GM21367 (cell line): ENCODE data around the gene CYP27C1.

Experiments
- ATAC-seq: cut with Tn5 transposase; IDR thresholded peaks from one replicate; pipeline ENCODE4 v1.9.1; 2021; ENCODE audit not compliant: unreplicated experiment

Gene CYP27C1

GRCh38 chr2:127193164-127193966 lies 26.7 kb downstream of the CYP27C1 start:
- no peak for ATAC-seq

DNA sequence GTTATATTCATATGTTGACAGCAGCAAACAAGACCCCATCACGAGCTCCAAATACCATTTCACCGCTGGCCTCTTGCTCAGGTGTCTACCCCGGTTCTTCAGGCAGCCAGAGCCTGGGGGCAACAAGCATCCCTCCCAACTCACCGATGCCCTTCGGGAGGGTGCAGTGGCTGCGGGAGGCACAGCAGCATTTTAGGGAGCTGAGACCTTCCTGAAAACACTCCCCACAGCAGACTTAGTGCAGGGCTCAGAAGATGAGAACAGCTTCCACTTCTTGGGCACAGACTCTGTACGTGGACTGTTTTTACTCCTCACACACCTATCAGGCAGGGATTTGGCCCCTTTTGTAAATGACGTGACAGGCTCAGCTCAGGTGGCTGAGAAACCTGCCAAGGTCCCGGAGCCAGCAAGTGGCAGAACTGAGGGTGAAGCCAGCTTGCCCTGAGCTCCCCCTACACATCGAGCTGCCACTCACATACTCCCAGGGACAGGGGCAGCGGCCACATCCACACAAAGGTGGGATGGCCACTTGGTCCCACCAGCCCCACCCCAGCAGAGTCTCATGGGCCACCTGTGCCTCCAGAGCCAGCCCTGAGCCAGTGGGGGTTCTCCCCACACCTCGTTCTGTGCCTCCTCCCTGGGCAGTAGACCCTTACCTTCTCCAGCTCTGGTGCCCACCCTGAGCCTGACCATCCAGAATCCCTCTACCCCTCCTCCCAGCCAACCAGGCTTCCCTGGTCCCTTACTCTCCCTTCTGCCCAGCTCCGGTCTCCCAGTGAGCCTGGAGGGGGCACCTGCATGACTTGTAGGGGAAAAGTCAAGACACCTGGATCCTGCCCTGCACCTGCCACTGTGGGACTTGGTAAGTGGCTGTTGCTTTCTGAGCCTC lies 28.5 kb downstream of the CYP27C1 start:
- no peak for ATAC-seq

DNA sequence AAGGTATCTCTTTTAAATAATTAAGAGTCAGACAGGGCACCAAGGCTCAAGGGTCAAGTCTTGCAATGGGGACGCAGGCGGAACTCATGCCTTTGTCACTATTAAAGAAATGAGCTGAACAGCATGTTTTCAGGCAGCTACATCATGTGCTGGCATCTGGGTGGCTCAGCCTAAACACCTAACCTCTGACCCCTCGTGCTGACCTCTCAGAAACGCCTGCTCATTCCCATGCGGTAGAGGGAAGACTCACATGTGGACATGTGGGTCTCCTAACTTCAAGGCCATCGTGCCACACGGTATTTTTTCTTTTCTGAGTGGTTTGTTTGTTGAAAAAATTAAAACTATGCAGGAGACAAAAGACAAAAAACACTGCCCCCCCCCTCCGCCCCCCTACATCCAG lies 31.3 kb downstream of the CYP27C1 start:
- ATAC-seq, result no peak

GRCh38 chr2:127187831-127188230 lies 32.3 kb downstream of the CYP27C1 start:
- ATAC-seq, result no peak

DNA sequence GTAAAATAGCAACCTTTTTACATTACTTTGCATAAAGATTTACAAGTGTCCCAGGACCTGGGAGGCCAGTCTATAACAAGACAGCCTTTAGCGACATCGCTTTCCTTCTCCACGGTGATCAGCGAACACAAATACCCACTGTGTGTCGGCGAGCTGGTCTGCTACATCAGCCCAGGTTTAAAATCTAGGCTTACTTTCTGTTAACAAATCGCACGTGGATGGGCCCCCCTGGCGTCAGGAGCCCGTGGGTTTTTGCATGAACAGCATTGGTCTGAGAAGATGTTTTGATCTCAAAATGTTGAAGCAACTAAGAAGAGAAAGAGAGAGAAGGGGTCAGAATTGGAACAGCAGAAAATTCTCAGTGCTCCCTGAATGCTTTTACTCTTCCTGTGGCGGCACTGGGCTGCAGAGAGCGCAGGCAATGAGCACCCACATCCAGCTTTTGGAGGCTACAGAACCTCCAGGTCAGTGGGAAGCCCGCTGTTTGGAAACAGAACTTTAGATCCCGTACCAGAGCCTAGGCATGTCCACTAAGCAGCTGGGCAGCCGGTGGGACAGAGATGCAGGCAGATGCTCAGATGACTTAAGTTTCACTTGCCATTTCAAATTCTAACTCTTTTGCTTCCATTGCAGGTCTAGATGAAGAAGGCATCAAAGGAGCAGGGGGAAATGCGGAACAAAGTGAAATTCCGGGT lies 32.9 kb downstream of the CYP27C1 start:
- ATAC-seq, result no peak

DNA sequence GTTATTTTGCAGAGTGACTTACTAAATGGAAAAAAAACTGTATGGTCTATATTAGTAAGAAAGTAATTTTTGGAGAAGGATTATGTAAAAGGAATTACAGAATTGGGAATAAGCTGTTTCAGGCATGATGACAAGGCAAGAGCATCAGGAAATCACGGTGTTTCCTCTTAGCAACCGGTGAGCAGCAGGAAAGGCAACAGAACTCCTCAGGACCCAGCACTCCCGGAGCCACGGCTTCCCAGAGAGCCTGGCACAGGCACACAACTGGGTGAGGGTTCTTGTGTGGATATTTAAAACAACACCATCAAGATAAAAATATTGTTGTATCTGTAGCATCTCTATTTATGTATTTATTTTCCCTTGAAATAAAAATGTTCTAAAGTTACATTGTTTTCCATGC lies 34.4 kb downstream of the CYP27C1 start:
- ATAC-seq, result no peak

DNA sequence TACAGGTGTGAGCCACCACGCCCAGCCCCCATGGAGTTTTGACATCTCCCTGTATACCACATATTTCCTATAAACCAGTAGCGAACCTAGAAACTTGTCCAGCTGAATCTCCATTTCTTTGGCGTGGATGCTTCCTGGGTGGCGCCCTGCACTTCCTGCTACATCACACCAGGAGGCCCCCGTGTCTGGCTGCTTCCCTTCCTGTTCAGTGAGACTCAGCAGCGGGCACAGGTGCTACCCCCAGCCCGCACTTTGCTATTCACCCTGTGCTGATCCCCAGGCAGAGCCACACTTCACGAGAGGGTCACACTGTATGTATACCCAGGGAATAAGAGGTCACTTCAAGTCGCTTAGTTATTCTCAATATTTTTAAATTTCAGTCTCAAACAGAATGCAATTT lies 35.0 kb downstream of the CYP27C1 start:
- ATAC-seq, result no peak

DNA sequence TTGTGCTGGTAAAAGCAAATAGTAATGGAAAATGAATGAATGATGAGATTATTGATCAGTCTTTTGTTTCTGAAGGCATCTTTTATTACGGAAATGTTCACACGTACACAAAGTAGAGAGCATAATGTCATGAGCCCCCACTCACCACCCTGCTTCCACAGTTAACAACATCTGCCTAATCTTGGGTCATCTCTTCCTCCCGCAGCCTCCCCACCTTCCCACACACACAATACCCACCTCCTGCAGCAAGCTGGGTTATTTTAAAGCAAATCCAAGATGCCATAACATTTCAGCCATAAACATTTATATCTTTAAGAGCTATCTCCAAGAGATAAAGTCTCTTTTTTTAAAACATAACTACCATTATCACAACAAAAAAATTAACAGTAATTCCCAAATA lies 36.3 kb downstream of the CYP27C1 start:
- no peak for ATAC-seq

DNA sequence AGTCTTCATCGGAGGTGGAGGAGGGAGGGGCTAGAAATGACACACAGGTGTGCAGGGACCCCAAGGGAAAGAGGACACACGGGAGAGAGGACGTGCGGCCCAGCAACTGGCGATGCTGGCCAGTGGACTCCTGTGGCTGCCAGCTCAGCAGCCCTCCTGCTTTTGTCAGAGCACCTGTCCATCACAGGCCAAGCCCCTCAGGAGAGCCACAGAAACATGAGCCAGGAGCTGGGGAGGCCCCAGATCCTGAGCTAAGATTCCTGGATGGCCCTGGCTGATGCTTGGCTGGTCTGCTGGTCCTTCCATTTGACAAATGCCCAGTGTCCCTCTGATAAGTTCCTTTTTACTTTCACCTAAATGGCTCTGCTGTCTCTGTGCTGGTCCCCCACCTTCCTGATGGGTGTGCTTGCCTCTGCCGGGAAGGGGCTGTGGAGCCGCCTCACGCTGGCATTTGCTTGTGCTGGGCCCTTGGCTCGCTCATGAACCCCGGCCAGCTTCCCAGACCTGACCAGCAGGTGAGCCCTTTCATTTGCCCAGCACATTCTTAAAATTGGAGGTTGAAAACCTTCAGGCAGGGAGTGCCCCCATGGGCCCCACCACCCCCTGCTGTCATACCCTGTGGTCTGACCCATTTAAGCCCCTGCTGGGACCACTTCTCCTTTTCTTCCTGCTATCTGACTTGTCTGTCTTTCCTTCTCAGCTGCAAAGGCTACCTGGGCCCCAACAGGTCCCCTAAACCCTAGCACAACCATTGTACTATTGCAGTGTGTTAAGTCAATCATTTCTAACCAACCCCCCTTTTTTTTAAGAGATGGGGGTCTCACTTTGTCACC lies 37.3 kb downstream of the CYP27C1 start:
- no peak for ATAC-seq

- ATAC-seq, result no peak
Measured at GRCh38 chr2:127181851-127182250, 38.2 kb downstream of the CYP27C1 start.

DNA sequence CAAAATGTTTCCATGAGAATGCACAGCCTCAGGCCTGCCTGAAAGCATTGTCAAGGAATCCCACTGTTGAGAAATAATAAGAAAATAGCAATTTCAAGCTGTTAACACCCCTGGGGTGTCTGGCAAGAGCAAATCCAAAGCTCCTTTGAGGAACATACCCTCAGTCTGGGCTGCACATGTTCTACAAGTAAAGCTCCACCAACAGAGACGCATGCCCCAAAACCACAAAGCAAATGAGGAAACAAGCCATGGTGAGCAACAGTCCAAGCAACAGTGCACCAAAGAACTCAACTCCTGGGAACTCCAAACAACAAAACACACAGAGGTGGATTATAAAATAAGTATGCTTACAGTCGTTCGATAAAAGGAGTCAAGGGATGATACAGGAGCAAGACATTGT lies 40.3 kb downstream of the CYP27C1 start:
- ATAC-seq, result no peak

DNA sequence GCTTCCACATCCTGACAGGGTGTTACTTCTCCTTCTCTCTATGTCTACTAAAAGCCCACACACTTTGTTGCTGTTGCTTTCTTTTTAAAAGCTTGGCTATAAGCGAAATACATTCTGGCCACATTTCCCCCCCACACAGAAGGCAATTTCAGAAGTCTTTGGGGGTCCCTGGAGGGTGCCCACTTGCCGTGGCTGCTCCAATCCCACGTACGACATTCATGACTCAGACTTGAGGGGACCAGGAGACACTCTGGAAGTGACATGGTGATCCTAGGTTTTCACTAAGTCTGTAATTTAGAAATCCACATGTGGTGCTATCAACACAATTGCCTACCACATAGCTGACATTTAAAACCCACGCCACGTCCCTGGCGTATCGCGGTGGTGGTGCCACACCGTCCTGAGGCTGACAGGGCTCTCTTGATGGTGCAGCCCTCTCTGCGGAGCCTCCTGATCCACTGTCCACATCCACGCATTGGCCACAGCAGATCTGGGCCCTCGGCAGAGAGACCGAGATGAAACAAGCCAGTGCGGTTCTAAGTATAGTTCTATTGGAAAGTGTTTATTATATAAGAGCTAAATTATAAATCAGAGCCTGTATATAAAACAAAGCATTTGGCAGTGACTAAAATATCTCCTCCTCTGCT lies 42.4 kb downstream of the CYP27C1 start:
- no peak for ATAC-seq

GRCh38 chr2:127176371-127177311 lies 43.5 kb downstream of the CYP27C1 start:
- ATAC-seq, result no peak

DNA sequence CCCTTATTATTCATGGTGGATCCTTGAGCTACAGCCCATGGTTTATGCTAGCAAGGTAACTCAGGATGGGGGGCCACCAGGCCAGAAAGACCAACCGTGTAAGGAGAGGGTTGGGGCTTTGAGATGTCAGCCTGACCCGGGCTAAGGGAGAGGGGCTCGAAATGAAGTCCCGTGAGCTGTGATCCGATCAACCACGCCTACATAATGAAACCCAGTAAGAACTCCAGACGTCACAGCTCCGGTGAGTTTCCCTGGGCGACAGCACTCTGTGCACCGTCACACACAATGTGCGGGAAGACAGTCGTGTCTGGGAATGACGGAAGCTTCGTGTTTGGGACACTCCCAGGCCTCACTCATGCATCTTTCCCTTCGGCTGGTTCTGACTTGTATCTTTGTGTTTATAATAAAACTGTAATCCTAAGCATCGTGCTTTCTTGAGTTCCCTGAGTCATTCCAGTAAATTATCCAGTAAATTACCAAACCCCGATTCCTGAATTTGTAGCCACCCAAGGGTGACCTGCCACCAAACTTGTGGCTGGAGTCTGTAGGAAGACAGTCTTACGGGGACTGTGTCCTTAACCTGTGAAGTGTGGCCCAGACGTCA lies 44.2 kb downstream of the CYP27C1 start:
- ATAC-seq, result no peak

DNA sequence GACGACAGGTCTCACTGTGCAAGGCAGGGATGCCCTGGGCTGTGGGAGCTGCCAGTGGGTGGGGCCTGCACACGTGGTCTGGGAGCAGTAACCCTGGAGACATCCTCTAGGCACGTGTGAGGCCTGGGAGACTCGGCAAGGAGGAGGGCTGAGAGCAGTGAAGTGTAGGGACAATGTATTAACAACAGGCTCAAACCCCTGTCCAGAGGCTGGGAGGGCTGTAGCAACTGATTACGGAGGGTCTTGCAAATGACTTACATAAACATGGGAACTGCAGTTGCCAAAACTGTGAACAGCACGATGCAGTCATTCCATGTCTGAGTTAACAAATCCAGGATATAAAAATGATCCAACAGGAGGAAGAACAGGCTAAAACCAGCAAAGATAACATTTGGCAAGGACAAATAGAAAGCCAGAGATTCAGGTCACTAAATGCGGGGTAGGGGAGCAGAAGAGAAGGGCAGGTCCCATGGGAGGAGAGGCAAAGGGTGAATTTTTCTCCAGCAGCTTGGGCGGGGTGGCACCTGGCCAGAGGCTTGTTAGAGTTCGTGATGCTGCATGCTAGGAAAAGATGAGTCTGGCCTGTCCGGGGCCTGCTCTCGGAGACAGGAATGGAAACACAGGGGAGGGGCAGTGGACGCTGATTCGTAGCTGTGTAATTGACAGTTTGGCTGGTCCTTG lies 44.9 kb downstream of the CYP27C1 start:
- ATAC-seq, result no peak

GRCh38 chr2:127174640-127175039 lies 45.5 kb downstream of the CYP27C1 start:
- ATAC-seq, result no peak

DNA sequence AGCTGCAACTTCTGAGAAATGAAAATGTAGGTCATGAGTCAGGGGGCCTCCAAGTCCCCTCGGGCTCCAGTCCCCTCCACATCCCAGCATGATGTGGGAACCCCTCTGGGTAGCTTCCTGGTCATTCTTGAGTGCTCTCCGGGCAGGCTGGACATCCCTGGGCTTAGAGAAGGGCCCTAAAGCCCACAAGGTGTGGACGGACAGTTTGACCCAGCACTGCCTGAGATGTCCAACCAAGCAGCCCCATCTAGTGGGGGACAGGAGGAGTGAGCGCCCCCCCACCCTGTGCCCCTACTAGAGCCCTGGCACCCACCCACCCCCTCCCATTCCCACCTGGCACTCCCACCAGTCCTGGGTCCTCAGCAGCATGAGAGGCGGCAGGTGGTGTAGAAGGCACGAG lies 46.0 kb downstream of the CYP27C1 start:
- ATAC-seq, result no peak

DNA sequence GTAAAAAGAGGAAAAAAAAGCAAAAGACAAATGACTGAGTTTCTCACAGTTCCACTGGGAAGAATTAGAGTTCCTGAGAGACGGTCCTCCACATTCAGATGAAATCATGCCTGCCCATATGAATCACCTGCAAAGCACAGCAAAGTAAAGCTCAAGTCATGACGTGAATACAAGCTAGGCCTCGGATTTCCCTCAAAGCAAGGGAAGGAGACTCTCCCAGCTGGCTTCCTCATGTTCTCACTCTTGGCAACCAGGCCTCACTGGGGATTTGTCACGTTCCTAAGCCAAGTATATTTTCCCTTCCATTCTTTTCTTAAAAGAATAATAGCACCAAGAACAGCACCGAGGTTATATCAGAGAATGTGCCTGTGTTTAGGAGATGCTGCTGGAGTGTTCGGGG lies 47.0 kb downstream of the CYP27C1 start:
- no peak for ATAC-seq
